ENCODE measurements around the gene CEMIP. TPM values are rescaled to one million over a fixed set of nuclear protein-coding genes. Genes with fewer than 3 reads are reported as not detected.

The CEMIP gene
- total and polyA plus RNA-seq, 2 of the 4 experiments (the other 2 are of a cell fraction), result 63.8 to 78.0 TPM

DNA sequence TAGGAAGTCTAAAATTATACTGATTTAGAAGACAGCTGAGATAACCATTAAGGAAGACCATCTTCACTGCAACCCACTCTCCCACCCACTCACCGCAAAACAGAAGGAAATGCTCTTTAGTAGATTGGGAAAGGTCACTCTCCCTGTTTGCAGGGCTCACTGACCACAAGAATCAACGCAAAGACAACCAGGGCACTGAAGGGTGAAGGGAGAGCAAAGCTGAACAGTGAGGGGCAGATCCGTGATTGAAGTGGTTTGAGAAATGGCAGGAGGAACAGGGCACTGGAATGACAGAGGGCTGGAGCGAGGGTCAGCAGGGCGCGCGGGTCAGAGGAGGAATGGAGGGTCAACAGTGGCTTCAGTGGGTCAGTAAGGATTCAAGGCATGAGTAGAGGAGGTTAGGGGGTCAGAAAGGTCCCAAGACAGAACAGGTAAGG is 209.9 kb downstream of the CEMIP start:
- intact Hi-C loops (cut with micrococcal nuclease) (no loop called here), in situ Hi-C loops (cut with MboI; ENCODE audit: low sequenced_read_pairs) (no loop called here), dilution Hi-C loops (cut with HindIII; ENCODE audit: low sequenced_read_pairs, unreplicated experiment) (no loop called here)
- Histone ChIP-seq H3K56ac (ENCODE audit: extremely low read depth, insufficient read depth, low read length) (peak overlapping the region; percentile 70; the same call in 1 of the 2 replicates), H4K5ac (ENCODE audit: low read depth, low read length) (peak overlapping the region; percentile 68), H2AK5ac (ENCODE audit: low read depth, low read length) (peak overlapping the region; percentile 73; the same call in 1 of the 2 replicates), H3K27ac (ENCODE audit: insufficient read depth, low read length) (peak overlapping the region; percentile 80), H4K20me1 (ENCODE audit: insufficient read depth, low read length) (peaks cover 22% of the 10 kb centered on the region; the same call in 1 of the 2 replicates), H3K9me1 (ENCODE audit: insufficient read depth, low read length) (peaks cover 23% of the 10 kb centered on the region), H3K18ac (ENCODE audit: low read depth, low read length) (peak overlapping the region; percentile 37; the same call in 1 of the 2 replicates), H3K4me1 (ENCODE audit: control insufficient read depth, insufficient read depth, low read length) (peaks cover 6% of the 10 kb centered on the region), H4K8ac (ENCODE audit: low read depth in 2 of 2, low read length in 2 of 2) (peak overlapping the region; percentile 73 to 87), H3K27me3 (ENCODE audit: control insufficient read depth, insufficient read depth, low read length) (no peaks in the 10 kb centered on the region), H3K9ac (ENCODE audit: low read depth, low read length) (peak overlapping the region; percentile 93), H2BK15ac (ENCODE audit: low read depth, low read length) (no peak overlapping the region), H2BK20ac (ENCODE audit: low read depth, low read length) (no peak overlapping the region), H2BK120ac (ENCODE audit: low read depth, low read length) (0 out of 2 replicates have a peak overlapping the region, but pooled peaks have one; percentile 52), H2AK9ac (replicated peaks; ENCODE audit: low read depth, low read length, poor library complexity) (peak overlapping the region; percentile 90), H3K23ac (ENCODE audit: low read depth, low read length) (peak overlapping the region; percentile 77), H3K36me3 (ENCODE audit: control insufficient read depth, insufficient read depth, low read length) (no peaks in the 10 kb centered on the region), H3K4me3 (ENCODE audit: insufficient read depth, low read depth, low read length) (peak overlapping the region; percentile 73), H2BK5ac (ENCODE audit: low read depth, low read length, poor library complexity, severe bottlenecking) (peak overlapping the region; percentile 71), H3K4ac (ENCODE audit: low read depth, low read length) (peak overlapping the region; percentile 91), H2AFZ (replicated peaks; ENCODE audit: low read length, poor library complexity) (peak overlapping the region; percentile 95), H4K91ac (ENCODE audit: insufficient read depth, low read depth, low read length) (peak overlapping the region; percentile 67), H3K9me3 (ENCODE audit: control insufficient read depth, insufficient read depth, low read length) (no peaks in the 10 kb centered on the region), H3K14ac (replicated peaks; ENCODE audit: low read depth, low read length) (peak overlapping the region; percentile 84), H3K79me1 (ENCODE audit: low read depth in 1 of 2, low read length in 2 of 2) (peaks cover 9 to 53% of the 10 kb centered on the region in 2 experiments), H3K4me2 (ENCODE audit: low read depth, low read length) (peak overlapping the region; percentile 99)
- WGBS, 2 experiments (ENCODE audit: extremely low coverage in 2 of 2, insufficient read length in 1 of 2), result 0% methylated on average over 3 of the region's 7 CpGs; no CpG with 5 or more reads in 1 of the 2 experiments
- TSS peak; percentile 38 for BruUV-seq (replicated peaks)
- TF ChIP-seq, protein P1, sequence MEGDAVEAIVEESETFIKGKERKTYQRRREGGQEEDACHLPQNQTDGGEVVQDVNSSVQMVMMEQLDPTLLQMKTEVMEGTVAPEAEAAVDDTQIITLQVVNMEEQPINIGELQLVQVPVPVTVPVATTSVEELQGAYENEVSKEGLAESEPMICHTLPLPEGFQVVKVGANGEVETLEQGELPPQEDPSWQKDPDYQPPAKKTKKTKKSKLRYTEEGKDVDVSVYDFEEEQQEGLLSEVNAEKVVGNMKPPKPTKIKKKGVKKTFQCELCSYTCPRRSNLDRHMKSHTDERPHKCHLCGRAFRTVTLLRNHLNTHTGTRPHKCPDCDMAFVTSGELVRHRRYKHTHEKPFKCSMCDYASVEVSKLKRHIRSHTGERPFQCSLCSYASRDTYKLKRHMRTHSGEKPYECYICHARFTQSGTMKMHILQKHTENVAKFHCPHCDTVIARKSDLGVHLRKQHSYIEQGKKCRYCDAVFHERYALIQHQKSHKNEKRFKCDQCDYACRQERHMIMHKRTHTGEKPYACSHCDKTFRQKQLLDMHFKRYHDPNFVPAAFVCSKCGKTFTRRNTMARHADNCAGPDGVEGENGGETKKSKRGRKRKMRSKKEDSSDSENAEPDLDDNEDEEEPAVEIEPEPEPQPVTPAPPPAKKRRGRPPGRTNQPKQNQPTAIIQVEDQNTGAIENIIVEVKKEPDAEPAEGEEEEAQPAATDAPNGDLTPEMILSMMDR (conservative IDR thresholded peaks at IDR 0.05; ENCODE audit: low read depth, low read length), result no peak
- TF ChIP-seq MAFK (IDR thresholded peaks at IDR 0.05; ENCODE audit: low read depth, low read length), result no peak
- TF ChIP-seq RFX5 (IDR thresholded peaks at IDR 0.05; ENCODE audit: low read depth, low read length), result no peak
- TF ChIP-seq, protein P2, sequence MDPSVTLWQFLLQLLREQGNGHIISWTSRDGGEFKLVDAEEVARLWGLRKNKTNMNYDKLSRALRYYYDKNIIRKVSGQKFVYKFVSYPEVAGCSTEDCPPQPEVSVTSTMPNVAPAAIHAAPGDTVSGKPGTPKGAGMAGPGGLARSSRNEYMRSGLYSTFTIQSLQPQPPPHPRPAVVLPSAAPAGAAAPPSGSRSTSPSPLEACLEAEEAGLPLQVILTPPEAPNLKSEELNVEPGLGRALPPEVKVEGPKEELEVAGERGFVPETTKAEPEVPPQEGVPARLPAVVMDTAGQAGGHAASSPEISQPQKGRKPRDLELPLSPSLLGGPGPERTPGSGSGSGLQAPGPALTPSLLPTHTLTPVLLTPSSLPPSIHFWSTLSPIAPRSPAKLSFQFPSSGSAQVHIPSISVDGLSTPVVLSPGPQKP (IDR thresholded peaks at IDR 0.05; ENCODE audit: borderline replicate concordance, low read depth, low read length), result no peak
- TF ChIP-seq RAD21 (IDR thresholded peaks at IDR 0.05; ENCODE audit: low read length), result no peak
- no peak for TF ChIP-seq BHLHE40 (IDR thresholded peaks at IDR 0.05; ENCODE audit: low read depth, low read length)
- TF ChIP-seq MXI1 (IDR thresholded peaks at IDR 0.05; ENCODE audit: borderline replicate concordance, low read depth, low read length), result no peak
- no peak for TF ChIP-seq FOS (IDR thresholded peaks at IDR 0.05; ENCODE audit: low read depth, low read length)
- no peak for TF ChIP-seq MAZ (IDR thresholded peaks at IDR 0.05; ENCODE audit: borderline replicate concordance, low read depth, low read length)
- TF ChIP-seq CHD1 (IDR thresholded peaks at IDR 0.05; ENCODE audit: low read depth, low read length), result no peak
- TF ChIP-seq, protein P3, sequence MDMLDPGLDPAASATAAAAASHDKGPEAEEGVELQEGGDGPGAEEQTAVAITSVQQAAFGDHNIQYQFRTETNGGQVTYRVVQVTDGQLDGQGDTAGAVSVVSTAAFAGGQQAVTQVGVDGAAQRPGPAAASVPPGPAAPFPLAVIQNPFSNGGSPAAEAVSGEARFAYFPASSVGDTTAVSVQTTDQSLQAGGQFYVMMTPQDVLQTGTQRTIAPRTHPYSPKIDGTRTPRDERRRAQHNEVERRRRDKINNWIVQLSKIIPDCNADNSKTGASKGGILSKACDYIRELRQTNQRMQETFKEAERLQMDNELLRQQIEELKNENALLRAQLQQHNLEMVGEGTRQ (IDR thresholded peaks at IDR 0.05; ENCODE audit: low read depth, low read length), result no peak
- TF ChIP-seq RCOR1 (IDR thresholded peaks at IDR 0.05; ENCODE audit: insufficient replicate concordance, low read length), result no peak
- no peak for TF ChIP-seq SMC3 (IDR thresholded peaks at IDR 0.05; ENCODE audit: low read depth, low read length)
- no peak for TF ChIP-seq POLR2A (IDR thresholded peaks at IDR 0.05; ENCODE audit: low read depth, low read length)
- no peak for TF ChIP-seq CEBPB (IDR thresholded peaks at IDR 0.05; ENCODE audit: low read depth, low read length)
- no peak for TF ChIP-seq NFE2L2 (IDR thresholded peaks at IDR 0.05; ENCODE audit: low read depth, low read length)
- CTCF ChIA-PET, result no interaction called here
- POLR2A ChIA-PET (ENCODE audit: unreplicated experiment), result no interaction called here
- peak; percentile 5 for ATAC-seq (ENCODE audit: low read depth)
- no peak for DNase-seq

All from IMR-90 (cell line).